Progenitor cell of endocrine pancreas (in vitro differentiated cells): ENCODE results near the gene CR1. TPM values are rescaled to one million over a fixed set of nuclear protein-coding genes. Genes with fewer than 3 reads are reported as not detected.

Experiments
- DNase-seq: peaks from one replicate; pipeline ENCODE4 v3.0.0; 2021; ENCODE audit warnings: low spot score; ENCODE audit not compliant: unreplicated experiment
- H3K27ac Mint-ChIP-seq: 2 replicates; pipeline ENCODE4 v1.8.0; 2021; ENCODE audit warnings: mild to moderate bottlenecking, moderate library complexity, mixed read lengths
- H3K27me3 Mint-ChIP-seq: 2 replicates; pipeline ENCODE4 v1.8.0; 2021; ENCODE audit warnings: mixed read lengths
- H3K36me3 Mint-ChIP-seq: 2 replicates; pipeline ENCODE4 v1.8.0; 2022; ENCODE audit warnings: mixed read lengths; ENCODE audit not compliant: insufficient read depth
- H3K4me1 Mint-ChIP-seq: 2 replicates; pipeline ENCODE4 v1.8.0; 2021; ENCODE audit warnings: low read depth, mixed read lengths
- H3K4me3 Mint-ChIP-seq: 2 replicates; pipeline ENCODE4 v1.8.0; 2021; ENCODE audit warnings: low read depth, mild to moderate bottlenecking, moderate library complexity, mixed read lengths
- H3K9me3 Mint-ChIP-seq: 2 replicates; pipeline ENCODE4 v1.8.0; 2021; ENCODE audit warnings: low read depth, mixed read lengths
- CTCF ChIP-seq: fragments of 200-600 bp; sonication (generic); IDR thresholded peaks from one replicate; pipeline ENCODE4 v1.5.0; 2021; ENCODE audit warnings: antibody characterized with exemption, mild to moderate bottlenecking; ENCODE audit not compliant: unreplicated experiment
- total RNA-seq: library from RNA; stranded (reverse); gene quantifications from 2 replicates; pipeline ENCODE4 v1.2.1, GENCODE V29; 2021

The CR1 gene
- total RNA-seq, 1 donor from 2014 or later = 0.41 TPM

DNA sequence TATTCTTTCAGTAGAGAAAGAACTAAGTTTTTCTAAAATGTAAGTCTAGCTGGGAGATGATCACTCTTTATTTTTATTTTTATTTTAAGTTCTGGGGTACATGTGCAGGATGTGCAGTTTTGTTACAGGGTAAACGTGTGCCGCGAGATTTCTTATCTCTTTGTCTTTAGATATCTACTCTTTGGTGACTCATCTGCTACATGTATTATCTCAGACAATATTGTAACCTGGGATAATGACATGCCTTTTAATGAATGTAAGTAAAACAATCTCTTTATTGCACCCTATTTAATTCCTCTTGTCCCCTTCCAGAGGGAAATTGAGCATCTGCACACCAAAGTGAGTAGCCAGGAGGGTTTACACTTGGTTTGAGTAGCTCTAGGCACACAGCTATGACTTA is 32.4 kb upstream of the CR1 start:
- no peaks in the 10 kb centered on the region for H3K4me1 Mint-ChIP-seq
- no peaks in the 10 kb centered on the region for H3K9me3 Mint-ChIP-seq
- no peaks in the 10 kb centered on the region for H3K36me3 Mint-ChIP-seq
- H3K4me3 Mint-ChIP-seq = no peak overlapping the region
- H3K27me3 Mint-ChIP-seq = peaks cover 41% of the 10 kb centered on the region
- no peak for DNase-seq
- TF ChIP-seq CTCF = no peak
- no peak overlapping the region for H3K27ac Mint-ChIP-seq

GRCh38 chr1:207470927-207471326 is 25.0 kb upstream of the CR1 start:
- no peaks in the 10 kb centered on the region for H3K4me1 Mint-ChIP-seq

GRCh38 chr1:207474210-207474609 is 21.7 kb upstream of the CR1 start:
- no peak overlapping the region for H3K27ac Mint-ChIP-seq
- TF ChIP-seq CTCF = no peak
- no peak overlapping the region for H3K4me3 Mint-ChIP-seq
- no peak for DNase-seq
- no peaks in the 10 kb centered on the region for H3K4me1 Mint-ChIP-seq
- peaks cover 13% of the 10 kb centered on the region for H3K27me3 Mint-ChIP-seq
- H3K36me3 Mint-ChIP-seq = no peaks in the 10 kb centered on the region
- no peaks in the 10 kb centered on the region for H3K9me3 Mint-ChIP-seq

More at GRCh38 chr1:207470927-207471326, 25.0 kb upstream of the CR1 start:
- DNase-seq = no peak
- Mint-ChIP-seq H3K4me3 (no peak overlapping the region), H3K27ac (no peak overlapping the region), H3K9me3 (no peaks in the 10 kb centered on the region), H3K36me3 (no peaks in the 10 kb centered on the region), H3K27me3 (peaks cover 30% of the 10 kb centered on the region)
- TF ChIP-seq CTCF = no peak

- TF ChIP-seq CTCF = no peak
- Mint-ChIP-seq H3K9me3 (no peaks in the 10 kb centered on the region), H3K4me3 (no peak overlapping the region), H3K36me3 (no peaks in the 10 kb centered on the region), H3K27ac (no peak overlapping the region), H3K4me1 (peaks cover 5% of the 10 kb centered on the region), H3K27me3 (peaks cover 40% of the 10 kb centered on the region)
- no peak for DNase-seq
Observed at GRCh38 chr1:207486198-207486597, 9.8 kb upstream of the CR1 start.

- Mint-ChIP-seq H3K4me3 (no peak overlapping the region), H3K4me1 (peaks cover 5% of the 10 kb centered on the region), H3K27me3 (peaks cover 37% of the 10 kb centered on the region), H3K36me3 (no peaks in the 10 kb centered on the region), H3K27ac (no peak overlapping the region), H3K9me3 (no peaks in the 10 kb centered on the region)
- no peak for DNase-seq
- TF ChIP-seq CTCF = no peak
Observed at GRCh38 chr1:207487636-207488035, 8.3 kb upstream of the CR1 start.
